HG02852 (cell line): ENCODE results near the gene ZFP36.
A peak's percentile ranks its signal among the peaks of the same experiment; 100 is the strongest.

Source experiments
- ATAC-seq: cut with Tn5 transposase; IDR thresholded peaks from one replicate; pipeline ENCODE4 v1.9.1; 2021; ENCODE audit warnings: mild to moderate bottlenecking, moderate library complexity; ENCODE audit not compliant: unreplicated experiment

Gene ZFP36

GRCh38 chr19:39405958-39406655 lies 540 bp upstream of the ZFP36 start:
- ATAC-seq: no peak

DNA sequence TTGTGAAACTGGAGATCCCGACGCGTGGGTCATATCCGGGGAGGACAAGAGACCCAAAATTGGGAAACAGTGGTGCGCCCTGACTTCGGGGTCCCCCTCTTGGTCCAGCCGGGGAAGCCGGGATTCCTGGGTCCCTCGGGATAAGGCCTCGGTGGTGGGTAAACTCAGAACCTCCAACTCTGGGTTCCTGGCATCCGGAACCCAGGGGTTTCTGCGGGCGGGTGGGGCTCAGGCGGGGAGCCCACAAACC lies 688 bp downstream of the ZFP36 start:
- no peak for ATAC-seq

DNA sequence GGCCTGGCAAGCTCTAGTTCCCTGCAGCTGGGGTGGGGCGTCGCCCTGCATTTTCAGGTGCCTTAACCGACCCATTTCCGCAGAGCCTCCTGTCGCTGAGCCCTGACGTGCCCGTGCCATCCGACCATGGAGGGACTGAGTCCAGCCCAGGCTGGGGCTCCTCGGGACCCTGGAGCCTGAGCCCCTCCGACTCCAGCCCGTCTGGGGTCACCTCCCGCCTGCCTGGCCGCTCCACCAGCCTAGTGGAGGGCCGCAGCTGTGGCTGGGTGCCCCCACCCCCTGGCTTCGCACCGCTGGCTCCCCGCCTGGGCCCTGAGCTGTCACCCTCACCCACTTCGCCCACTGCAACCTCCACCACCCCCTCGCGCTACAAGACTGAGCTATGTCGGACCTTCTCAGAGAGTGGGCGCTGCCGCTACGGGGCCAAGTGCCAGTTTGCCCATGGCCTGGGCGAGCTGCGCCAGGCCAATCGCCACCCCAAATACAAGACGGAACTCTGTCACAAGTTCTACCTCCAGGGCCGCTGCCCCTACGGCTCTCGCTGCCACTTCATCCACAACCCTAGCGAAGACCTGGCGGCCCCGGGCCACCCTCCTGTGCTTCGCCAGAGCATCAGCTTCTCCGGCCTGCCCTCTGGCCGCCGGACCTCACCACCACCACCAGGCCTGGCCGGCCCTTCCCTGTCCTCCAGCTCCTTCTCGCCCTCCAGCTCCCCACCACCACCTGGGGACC lies 1.2 kb downstream of the ZFP36 start:
- ATAC-seq: no peak

DNA sequence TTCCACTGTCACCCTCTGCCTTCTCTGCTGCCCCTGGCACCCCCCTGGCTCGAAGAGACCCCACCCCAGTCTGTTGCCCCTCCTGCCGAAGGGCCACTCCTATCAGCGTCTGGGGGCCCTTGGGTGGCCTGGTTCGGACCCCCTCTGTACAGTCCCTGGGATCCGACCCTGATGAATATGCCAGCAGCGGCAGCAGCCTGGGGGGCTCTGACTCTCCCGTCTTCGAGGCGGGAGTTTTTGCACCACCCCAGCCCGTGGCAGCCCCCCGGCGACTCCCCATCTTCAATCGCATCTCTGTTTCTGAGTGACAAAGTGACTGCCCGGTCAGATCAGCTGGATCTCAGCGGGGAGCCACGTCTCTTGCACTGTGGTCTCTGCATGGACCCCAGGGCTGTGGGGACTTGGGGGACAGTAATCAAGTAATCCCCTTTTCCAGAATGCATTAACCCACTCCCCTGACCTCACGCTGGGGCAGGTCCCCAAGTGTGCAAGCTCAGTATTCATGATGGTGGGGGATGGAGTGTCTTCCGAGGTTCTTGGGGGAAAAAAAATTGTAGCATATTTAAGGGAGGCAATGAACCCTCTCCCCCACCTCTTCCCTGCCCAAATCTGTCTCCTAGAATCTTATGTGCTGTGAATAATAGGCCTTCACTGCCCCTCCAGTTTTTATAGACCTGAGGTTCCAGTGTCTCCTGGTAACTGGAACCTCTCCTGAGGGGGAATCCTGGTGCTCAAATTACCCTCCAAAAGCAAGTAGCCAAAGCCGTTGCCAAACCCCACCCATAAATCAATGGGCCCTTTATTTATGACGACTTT lies 2.0 kb downstream of the ZFP36 start:
- ATAC-seq: no peak

GRCh38 chr19:39409208-39410016 lies 2.8 kb downstream of the ZFP36 start:
- ATAC-seq: no peak

- no peak for ATAC-seq
Measured at GRCh38 chr19:39410017-39410830, 3.6 kb downstream of the ZFP36 start.

GRCh38 chr19:39410831-39411080 lies 4.1 kb downstream of the ZFP36 start:
- no peak for ATAC-seq

DNA sequence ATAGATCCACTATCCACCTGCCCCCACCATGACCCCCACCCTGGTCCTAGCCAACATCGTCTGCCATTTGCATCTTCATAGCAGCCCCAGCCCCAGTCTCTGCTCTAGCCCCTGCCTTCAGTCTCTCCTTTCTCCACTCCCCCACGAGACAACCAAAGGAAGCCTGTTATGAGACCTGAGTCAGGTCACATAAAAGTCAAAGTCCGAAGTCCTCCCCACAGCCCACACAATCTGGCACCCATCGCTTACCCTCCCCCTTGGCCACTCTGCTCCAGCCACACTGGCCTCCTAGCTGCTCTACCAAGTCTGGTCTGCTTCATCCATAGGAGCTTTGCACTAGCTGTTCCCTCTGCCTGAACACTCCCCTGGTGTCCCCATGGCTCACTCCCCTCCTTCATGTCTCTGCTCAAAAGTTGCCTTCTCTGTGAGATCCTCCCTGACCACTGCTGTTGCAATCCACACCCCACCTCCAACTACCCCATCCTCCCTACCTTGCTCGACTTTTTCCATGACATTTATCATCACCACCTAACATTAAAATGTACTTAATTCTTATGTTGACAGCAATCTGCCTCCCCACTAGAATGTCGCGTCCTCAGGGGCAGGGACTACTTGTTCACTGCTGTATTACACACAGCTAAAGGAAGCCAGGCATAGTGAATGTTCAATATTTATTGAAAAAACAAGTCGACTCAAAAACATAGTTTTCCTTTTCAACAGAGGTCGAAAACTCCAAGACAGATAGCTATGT lies 4.6 kb downstream of the ZFP36 start:
- ATAC-seq: no peak

- peak; percentile 22 for ATAC-seq
Measured at GRCh38 chr19:39411832-39412099, 5.1 kb downstream of the ZFP36 start.

DNA sequence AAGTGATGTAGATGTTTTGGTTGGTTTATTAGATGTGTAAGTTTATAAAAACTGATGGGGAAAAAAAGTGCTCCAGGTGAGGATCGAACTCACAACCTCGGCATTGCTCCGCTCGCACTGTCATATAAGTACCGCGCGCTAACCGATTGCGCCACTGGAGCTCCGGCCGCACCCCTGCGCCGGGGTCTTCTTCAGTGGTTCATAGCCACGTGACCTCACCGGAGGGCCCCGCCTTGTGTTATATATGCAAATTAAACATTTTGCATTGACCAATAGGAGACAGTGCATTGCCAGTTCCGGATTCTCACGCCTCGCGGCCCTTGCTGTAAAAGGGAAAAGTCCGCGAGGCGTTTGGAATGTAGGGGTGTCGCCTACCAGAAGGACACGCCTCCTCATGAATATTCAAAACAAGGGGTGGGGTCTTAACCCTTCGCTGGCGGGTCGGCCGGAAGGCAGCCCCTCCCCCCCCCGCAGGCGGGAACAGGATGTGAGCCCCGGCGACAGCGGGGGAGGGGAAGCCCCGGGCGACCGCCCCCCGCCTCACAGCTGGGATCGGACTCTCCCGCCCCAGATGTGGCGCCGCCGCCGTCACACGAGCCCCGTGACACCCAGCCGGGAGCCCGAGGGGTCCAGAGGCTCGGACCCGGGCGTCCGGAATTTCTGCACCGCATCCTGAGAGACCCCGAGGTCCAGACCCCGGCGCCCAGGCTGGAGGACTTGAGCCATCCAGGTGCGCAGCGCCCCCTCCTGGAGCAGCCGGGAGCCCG lies 5.6 kb downstream of the ZFP36 start, which contains the start of gene PLEKHG2:
Gene PLEKHG2, plus strand, starts transcription at position 570 of the 767 bp plus-strand sequence. CDS start 1,418 bp downstream, outside the sequence.
- peak; percentile 51 for ATAC-seq

DNA sequence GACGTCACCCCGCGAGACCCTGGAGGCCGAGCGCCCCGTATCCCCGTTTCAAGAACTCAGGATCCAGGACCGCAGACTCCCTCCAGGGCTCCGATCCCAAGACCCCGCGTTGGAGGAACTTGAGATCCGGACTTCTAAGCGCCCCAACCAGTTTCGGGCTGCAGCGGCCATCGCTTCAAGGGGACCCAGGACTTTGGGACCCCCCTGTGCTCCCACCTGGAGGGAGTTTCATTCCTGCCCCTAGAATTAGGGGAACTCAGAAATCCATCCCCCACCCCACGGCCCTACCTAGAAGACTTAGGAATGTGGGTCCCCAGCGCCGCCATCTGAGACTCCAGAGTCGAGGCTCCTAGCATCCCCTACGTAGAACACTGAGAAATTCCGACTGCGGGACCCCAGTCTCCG lies 6.2 kb downstream of the ZFP36 start:
- ATAC-seq: no peak

DNA sequence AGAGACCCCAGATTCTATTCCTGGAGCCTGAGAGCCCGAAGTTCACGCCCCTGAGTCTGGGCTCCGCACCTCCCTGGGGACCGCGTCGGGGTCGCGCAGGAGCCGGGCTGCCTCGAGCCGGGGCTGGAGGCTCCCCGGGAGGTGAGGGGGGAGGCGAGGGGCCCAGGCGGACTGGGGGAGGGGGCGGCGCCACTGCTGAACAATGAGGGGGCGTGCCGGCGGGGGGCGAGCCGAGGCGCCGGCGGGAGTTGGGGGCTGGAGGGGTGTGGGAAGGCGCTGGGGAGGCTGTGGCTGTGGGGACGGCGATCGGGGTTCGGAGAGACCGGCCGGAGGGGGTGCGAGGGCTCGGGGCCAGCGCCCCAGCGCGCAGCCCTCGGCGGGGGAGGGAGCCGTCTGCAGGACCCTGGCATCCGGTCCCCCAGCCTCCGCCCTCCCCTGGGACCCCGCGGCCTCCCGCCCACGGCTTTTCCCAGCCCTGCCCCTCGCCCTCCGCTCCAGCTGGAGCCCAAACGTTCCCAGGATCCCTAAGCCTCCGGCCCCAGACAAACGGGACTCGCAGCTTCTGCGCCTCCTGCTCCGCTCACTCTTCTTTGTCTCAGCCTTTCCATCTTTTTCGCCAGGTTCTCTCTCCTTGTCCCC lies 6.7 kb downstream of the ZFP36 start:
- no peak for ATAC-seq

DNA sequence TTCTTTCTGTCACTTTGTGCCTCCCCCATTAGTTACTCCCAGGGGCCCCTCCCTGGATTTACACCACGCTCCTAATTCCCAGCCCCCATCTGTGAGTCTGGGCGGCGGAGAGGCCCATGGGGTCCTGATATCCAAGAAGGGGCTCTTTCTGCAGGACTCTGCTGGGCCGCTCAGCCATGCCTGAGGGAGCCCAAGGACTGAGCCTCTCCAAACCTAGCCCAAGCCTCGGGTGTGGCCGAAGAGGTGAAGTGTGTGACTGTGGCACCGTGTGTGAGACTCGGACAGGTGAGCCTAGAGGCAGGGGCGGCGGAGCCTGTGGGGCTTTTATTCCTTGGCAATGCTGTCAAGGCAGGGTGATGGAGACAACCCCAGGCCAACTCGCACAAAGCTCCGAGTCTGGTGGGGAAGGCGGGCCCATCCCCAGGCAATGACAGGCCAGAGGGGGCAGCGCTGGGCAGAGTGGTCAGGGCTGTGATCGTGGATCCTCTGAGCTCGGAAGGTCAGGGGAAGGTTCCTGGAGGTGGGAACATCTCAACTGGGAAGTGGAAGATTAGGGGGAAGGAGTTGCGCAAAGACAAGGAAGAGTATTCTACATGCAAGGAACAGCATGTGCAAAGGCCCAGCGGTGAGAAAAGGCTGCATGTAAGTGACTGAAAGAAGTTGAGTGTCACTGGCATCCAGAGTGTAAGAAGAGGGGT lies 7.4 kb downstream of the ZFP36 start:
- no peak for ATAC-seq

DNA sequence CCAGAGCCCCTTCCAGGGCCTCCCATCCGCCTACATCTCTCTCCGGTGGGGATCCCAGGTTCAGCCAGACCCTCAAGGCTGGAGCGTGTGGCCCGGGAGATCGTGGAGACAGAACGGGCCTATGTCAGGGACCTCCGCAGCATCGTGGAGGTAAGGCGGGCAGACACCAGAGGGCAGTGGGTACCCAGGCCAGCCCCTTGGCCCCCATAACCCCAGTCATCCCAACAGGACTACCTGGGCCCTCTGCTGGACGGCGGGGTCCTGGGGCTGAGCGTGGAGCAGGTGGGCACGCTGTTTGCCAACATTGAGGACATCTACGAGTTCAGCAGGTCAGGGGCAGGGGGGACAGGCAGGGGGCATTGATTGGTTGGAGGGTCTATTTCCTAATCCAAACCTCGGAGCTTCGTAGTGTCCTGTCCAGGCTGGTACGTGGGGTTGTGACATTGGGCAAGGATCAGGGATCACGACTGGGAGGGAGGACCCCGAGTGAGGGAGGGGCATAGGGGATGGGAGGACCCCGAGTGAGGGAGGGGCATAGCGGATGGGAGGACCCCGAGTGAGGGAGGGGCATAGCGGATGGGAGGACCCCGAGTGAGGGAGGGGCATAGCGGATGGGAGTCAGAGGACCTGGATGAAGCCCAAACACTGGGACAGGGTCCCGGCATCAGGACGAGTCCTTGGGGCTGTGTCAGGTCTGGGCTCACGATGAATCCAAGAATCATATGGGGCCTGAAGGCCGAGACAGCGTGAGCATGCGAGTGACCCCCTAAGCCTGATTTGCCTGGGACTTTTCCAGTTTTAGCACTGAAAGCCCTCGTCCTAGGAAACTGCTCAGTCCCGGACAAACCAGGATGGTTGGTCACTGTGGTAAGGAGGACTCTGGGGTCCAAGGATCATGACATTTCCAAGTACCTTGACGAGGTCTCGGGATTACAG lies 8.7 kb downstream of the ZFP36 start:
- ATAC-seq: no peak

- ATAC-seq: no peak
Measured at GRCh38 chr19:39416152-39417120, 9.8 kb downstream of the ZFP36 start.
